HuH-7 (cell line): ENCODE results near the gene ARL15.
"Not testable (repeated sequence)": the region's sequence is repeated elsewhere in the genome, so short reads cannot be mapped to it uniquely, and the experiment has no call there.

Experiments
- DNase-seq: peaks from one replicate; pipeline ENCODE4 v3.0.0; 2011; ENCODE audit warnings: low spot score

ARL15 gene

GRCh38 chr5:54091307-54092130 lies 218.9 kb downstream of the ARL15 start:
- no peak for DNase-seq

GRCh38 chr5:54090495-54091120 lies 219.8 kb downstream of the ARL15 start:
- DNase-seq: no peak

GRCh38 chr5:54088081-54088480 lies 222.3 kb downstream of the ARL15 start:
- no peak for DNase-seq

- DNase-seq: no peak
Measured at GRCh38 chr5:54087436-54087835, 222.9 kb downstream of the ARL15 start.

- DNase-seq: no peak
Measured at GRCh38 chr5:54086191-54086590, 224.2 kb downstream of the ARL15 start.

GRCh38 chr5:54084696-54085095 lies 225.7 kb downstream of the ARL15 start:
- no peak for DNase-seq

GRCh38 chr5:54083851-54084250 lies 226.5 kb downstream of the ARL15 start:
- DNase-seq: no peak

- no peak for DNase-seq
Measured at GRCh38 chr5:54083245-54083644, 227.1 kb downstream of the ARL15 start.

- DNase-seq: no peak
Measured at GRCh38 chr5:54081415-54081814, 229.0 kb downstream of the ARL15 start.

GRCh38 chr5:54080831-54081230 lies 229.5 kb downstream of the ARL15 start:
- DNase-seq: no peak

GRCh38 chr5:54073735-54074134 lies 236.6 kb downstream of the ARL15 start:
- DNase-seq: no peak

GRCh38 chr5:54073131-54073530 lies 237.2 kb downstream of the ARL15 start:
- no peak for DNase-seq

- no peak for DNase-seq
Measured at GRCh38 chr5:54066433-54066832, 243.9 kb downstream of the ARL15 start.

GRCh38 chr5:54063817-54064216 lies 246.6 kb downstream of the ARL15 start:
- DNase-seq: no peak

- DNase-seq: no peak
Measured at GRCh38 chr5:54062958-54063357, 247.4 kb downstream of the ARL15 start.

- DNase-seq: not testable (repeated sequence)
Measured at GRCh38 chr5:54060919-54061318, 249.5 kb downstream of the ARL15 start.

- DNase-seq: no peak
Measured at GRCh38 chr5:54049963-54050362, 260.4 kb downstream of the ARL15 start.

- no peak for DNase-seq
Measured at GRCh38 chr5:54049144-54049543, 261.2 kb downstream of the ARL15 start.

- DNase-seq: no peak
Measured at GRCh38 chr5:54045077-54045792, 265.1 kb downstream of the ARL15 start.

GRCh38 chr5:54044276-54044675 lies 266.1 kb downstream of the ARL15 start:
- DNase-seq: not testable (repeated sequence)

- DNase-seq: no peak
Measured at GRCh38 chr5:54040804-54041203, 269.6 kb downstream of the ARL15 start.

GRCh38 chr5:54040018-54040417 lies 270.4 kb downstream of the ARL15 start:
- DNase-seq: no peak

GRCh38 chr5:54037205-54037604 lies 273.2 kb downstream of the ARL15 start:
- no peak for DNase-seq
